HG03103 (cell line): ENCODE measurements around the gene SMC4.

Experiments used
- ATAC-seq: cut with Tn5 transposase; IDR thresholded peaks from one replicate; pipeline ENCODE4 v1.9.1; 2021; ENCODE audit warnings: low read depth; ENCODE audit not compliant: unreplicated experiment

SMC4 gene

DNA sequence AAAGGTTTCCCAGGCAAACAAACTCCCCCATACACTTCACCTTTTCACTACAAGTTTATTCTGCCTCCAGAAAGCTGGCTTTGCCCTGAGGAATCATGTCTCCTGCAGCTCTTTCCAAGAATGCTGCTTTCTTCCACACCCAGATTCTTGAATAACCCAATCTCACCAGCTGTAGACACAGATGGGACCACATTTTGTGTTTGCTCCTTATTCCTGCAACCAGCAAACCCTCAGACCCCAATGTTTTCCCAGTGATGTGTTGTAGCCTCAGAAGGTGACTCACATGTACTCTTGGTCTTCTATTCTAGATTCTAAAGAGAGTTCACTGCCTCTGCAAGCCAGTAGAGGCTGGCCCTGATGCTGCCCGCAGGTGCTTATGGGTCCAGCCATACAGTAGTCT is 73.8 kb downstream of the SMC4 start:
- ATAC-seq, result no peak

- ATAC-seq, result no peak
Observed at GRCh38 chr3:160473978-160474377, 74.5 kb downstream of the SMC4 start.

- ATAC-seq, result no peak
Observed at GRCh38 chr3:160474416-160474838, 75.0 kb downstream of the SMC4 start.

GRCh38 chr3:160475153-160475552 is 75.7 kb downstream of the SMC4 start:
- ATAC-seq, result no peak

- no peak for ATAC-seq
Observed at GRCh38 chr3:160475884-160476283, 76.4 kb downstream of the SMC4 start.

GRCh38 chr3:160477750-160478149 is 78.3 kb downstream of the SMC4 start:
- ATAC-seq, result no peak

DNA sequence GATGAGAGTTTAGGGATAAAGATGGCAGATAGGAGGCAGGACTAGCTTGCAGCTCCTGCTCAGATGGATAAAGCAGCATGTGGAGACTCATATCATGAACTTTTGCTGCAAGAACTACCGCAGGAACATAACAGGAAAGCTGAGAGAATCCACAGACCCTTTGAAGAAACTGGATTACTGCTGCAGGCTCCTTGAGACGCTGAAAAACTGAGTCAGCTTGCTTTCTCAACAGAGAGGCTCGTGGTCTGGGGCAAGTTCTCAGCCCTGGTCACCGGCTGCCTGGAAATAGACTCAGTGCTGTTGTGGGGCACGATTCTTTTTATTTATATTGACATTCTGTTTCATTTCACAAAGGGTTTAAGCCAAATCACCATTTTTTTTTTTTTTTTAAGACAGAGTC is 78.9 kb downstream of the SMC4 start:
- no peak for ATAC-seq

- no peak for ATAC-seq
Observed at GRCh38 chr3:160479376-160479775, 79.9 kb downstream of the SMC4 start.

GRCh38 chr3:160480931-160481330 is 81.5 kb downstream of the SMC4 start:
- no peak for ATAC-seq

- ATAC-seq, result no peak
Observed at GRCh38 chr3:160481856-160482255, 82.4 kb downstream of the SMC4 start.

DNA sequence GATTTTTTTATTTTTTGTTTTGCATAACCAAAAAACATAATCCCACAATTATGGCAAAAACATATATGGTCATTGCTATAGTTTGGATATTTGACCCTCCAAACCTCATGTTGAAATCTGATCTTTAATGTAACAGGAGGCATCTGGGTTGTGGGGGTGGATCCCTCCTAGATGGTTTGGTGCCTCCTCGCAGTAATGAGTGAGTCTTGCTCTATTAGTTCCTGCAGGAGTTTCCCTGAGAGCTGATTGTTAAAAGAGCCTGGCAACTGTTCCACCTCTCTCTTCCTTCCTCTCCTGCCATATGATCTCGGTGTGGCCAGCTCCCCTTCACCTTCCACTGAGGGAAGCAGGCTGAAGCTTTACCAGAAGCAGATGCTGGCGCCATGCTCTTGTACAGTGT is 83.3 kb downstream of the SMC4 start:
- ATAC-seq, result no peak
